A673 (cell line): ENCODE results near the gene KPNA4.

Source experiments
- EZH2 ChIP-seq: fragments of 200-600 bp; sonication (generic); IDR thresholded peaks from 2 replicates; pipeline ENCODE4 v1.6.1; 2017; ENCODE audit warnings: borderline replicate concordance, low read depth, mild to moderate bottlenecking, mixed read lengths, antibody characterized with exemption, low read length; ENCODE audit not compliant: poor library complexity, severe bottlenecking
- TF ChIP-seq, protein P1 (sequence below): fragments of 300-800, 200-600 bp; sonication (generic); conservative IDR thresholded peaks from 2 replicates; pipeline ENCODE4 v1.5.1; 2017; ENCODE audit warnings: low read depth, mild to moderate bottlenecking, antibody characterized with exemption, low read length, moderate library complexity, mixed read lengths

DNA sequence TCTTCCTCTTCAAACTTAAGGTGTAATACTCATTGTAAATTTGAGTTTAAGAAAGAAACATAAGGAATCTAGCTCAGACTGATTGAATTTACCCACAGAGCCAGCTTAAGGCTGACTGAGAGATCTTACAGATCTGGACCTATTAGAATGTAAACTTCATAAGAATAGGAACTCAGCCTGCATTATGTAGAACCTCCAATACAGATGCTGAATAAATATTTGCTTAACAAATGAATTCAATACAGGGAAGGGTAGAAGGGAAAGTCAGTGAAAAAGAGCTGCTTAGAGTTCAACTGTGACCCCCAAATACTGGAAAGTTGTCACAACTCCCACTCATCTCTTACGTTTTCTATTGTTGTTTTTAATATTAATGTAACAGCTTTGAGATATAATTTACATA lies 11.5 kb downstream of the KPNA4 start:
- TF ChIP-seq, protein P1, sequence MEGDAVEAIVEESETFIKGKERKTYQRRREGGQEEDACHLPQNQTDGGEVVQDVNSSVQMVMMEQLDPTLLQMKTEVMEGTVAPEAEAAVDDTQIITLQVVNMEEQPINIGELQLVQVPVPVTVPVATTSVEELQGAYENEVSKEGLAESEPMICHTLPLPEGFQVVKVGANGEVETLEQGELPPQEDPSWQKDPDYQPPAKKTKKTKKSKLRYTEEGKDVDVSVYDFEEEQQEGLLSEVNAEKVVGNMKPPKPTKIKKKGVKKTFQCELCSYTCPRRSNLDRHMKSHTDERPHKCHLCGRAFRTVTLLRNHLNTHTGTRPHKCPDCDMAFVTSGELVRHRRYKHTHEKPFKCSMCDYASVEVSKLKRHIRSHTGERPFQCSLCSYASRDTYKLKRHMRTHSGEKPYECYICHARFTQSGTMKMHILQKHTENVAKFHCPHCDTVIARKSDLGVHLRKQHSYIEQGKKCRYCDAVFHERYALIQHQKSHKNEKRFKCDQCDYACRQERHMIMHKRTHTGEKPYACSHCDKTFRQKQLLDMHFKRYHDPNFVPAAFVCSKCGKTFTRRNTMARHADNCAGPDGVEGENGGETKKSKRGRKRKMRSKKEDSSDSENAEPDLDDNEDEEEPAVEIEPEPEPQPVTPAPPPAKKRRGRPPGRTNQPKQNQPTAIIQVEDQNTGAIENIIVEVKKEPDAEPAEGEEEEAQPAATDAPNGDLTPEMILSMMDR: no peak
- no peak for TF ChIP-seq EZH2
